H1 (cell line): ENCODE data around the gene F2RL2. TPM values are rescaled to one million over a fixed set of nuclear protein-coding genes. Genes with fewer than 3 reads are reported as not detected.

ENCODE experiments used
- CTCF ChIA-PET: fragments of 300-600 bp; sonication (Branson Sonifier 250); formaldehyde crosslinking; loops from one replicate; lab custom pipeline; 2021; ENCODE audit not compliant: partially characterized antibody; lab: Charles Lee
- POLR2A ChIA-PET: fragments of 300-600 bp; sonication (Branson Sonifier 250); formaldehyde crosslinking; loops from one replicate; lab custom pipeline; 2021; ENCODE audit warnings: inconsistent platforms; ENCODE audit not compliant: partially characterized antibody; lab: Charles Lee
- DNase-seq, 2 experiments: peaks; one replicate each; pipeline versions ENCODE4 v3.0.0 to v3.0.0-alpha.2; 2010 to 2022; ENCODE audit warnings: low spot score in 2 of 2, low read depth in 1 of 2, mixed read lengths in 1 of 2
- FAIRE-seq: peaks from 2 replicates; lab custom pipeline; 2011; peaks lifted over from hg19 to GRCh38; lab: Jason Lieb, UNC
- H2AFZ ChIP-seq: 2 replicates; pipeline ENCODE4 v1.8.1; 2012; ENCODE audit warnings: low read length, inconsistent platforms
- H2AK5ac ChIP-seq: 2 replicates; pipeline ENCODE4 v1.6.1; 2013; ENCODE audit warnings: low read depth, low read length
- H2BK120ac ChIP-seq: replicated peaks from 2 replicates; pipeline ENCODE3; 2013; ENCODE audit warnings: low read depth, low read length, inconsistent platforms
- H2BK12ac ChIP-seq: 2 replicates; pipeline ENCODE4 v1.6.1; 2013; ENCODE audit warnings: low read depth, low read length
- H2BK15ac ChIP-seq: 2 replicates; pipeline ENCODE4 v1.6.1; 2013; ENCODE audit warnings: low read length
- H2BK20ac ChIP-seq: 2 replicates; pipeline ENCODE4 v1.6.1; 2013; ENCODE audit warnings: low read length
- H2BK5ac ChIP-seq: 2 replicates; pipeline ENCODE4 v1.6.1; 2013; ENCODE audit warnings: low read depth, low read length
- H3K14ac ChIP-seq: 2 replicates; pipeline ENCODE4 v1.6.1; 2013; ENCODE audit warnings: inconsistent platforms; ENCODE audit not compliant: insufficient read length
- H3K18ac ChIP-seq: 2 replicates; pipeline ENCODE4 v1.6.1; 2013; ENCODE audit warnings: low read length; ENCODE audit errors: extremely low read depth
- H3K23ac ChIP-seq: 2 replicates; pipeline ENCODE4 v1.6.1; 2013; ENCODE audit warnings: inconsistent platforms; ENCODE audit not compliant: insufficient read length
- H3K23me2 ChIP-seq: 2 replicates; pipeline ENCODE4 v1.6.1; 2013; ENCODE audit warnings: low read depth, low read length
- H3K27ac ChIP-seq: 2 replicates; pipeline ENCODE4 v1.6.1; 2011; ENCODE audit warnings: low read depth, low read length, inconsistent platforms
- H3K27me3 ChIP-seq, 4 experiments: replicated peaks in 1 of 4; 1 replicate in 1 of 4; 2 replicates in 3 of 4; pipeline versions ENCODE4 v1.6.1 to v1.8.1; 2011 to 2013; ENCODE audit warnings: low read length in 3 of 4, mild to moderate bottlenecking in 3 of 4, inconsistent platforms in 2 of 4, mixed read lengths in 2 of 4, moderate library complexity in 1 of 4; ENCODE audit not compliant: control insufficient read depth in 3 of 4, insufficient read depth in 3 of 4; ENCODE audit errors: extremely low read depth in 1 of 4
- H3K36me3 ChIP-seq, 4 experiments: 2 replicates each; pipeline versions ENCODE4 v1.6.1 to v1.8.1; 2011 to 2013; ENCODE audit warnings: mild to moderate bottlenecking in 4 of 4, low read length in 3 of 4, moderate library complexity in 2 of 4, control low read depth in 1 of 4, inconsistent platforms in 1 of 4; ENCODE audit not compliant: insufficient read depth in 4 of 4, control insufficient read depth in 2 of 4
- H3K4ac ChIP-seq: replicated peaks from 2 replicates; pipeline ENCODE3; 2013; ENCODE audit warnings: low read length, low read depth, mixed read lengths, inconsistent platforms; ENCODE audit not compliant: insufficient read length
- H3K4me1 ChIP-seq, 4 experiments: replicated peaks in 1 of 4; 1 replicate in 1 of 4; 2 replicates in 3 of 4; pipeline versions ENCODE4 v1.6.1 to v1.8.1; 2011 to 2013; ENCODE audit warnings: low read length in 3 of 4, inconsistent platforms in 2 of 4, mixed read lengths in 1 of 4; ENCODE audit not compliant: insufficient read depth in 4 of 4, control insufficient read depth in 3 of 4
- H3K4me2 ChIP-seq, 2 experiments: 2 replicates each; pipeline versions ENCODE4 v1.6.1 to v1.8.1; 2011 to 2013; ENCODE audit warnings: low read depth in 2 of 2, low read length in 2 of 2, control low read depth in 1 of 2, inconsistent platforms in 1 of 2, mild to moderate bottlenecking in 1 of 2; ENCODE audit not compliant: insufficient read depth in 1 of 2
- H3K4me3 ChIP-seq, 4 experiments: fragments of 200-600, 300-600 bp in 1 of 4; sonication (generic), shearing (Covaris generic), sonication (Bioruptor Twin) in 1 of 4; 2 replicates each; pipeline versions ENCODE4 v1.5.1 to v1.8.1; 2011 to 2016; ENCODE audit warnings: low read length in 4 of 4, low read depth in 3 of 4, control low read depth in 2 of 4, inconsistent platforms in 2 of 4, mild to moderate bottlenecking in 2 of 4, mixed read lengths in 1 of 4, moderate library complexity in 1 of 4; ENCODE audit not compliant: insufficient read depth in 2 of 4; ENCODE audit errors: extremely low read depth in 1 of 4
- H3K56ac ChIP-seq: replicated peaks from 2 replicates; pipeline ENCODE3; 2013; ENCODE audit warnings: low read depth, mild to moderate bottlenecking, mixed read lengths, low read length, inconsistent platforms; ENCODE audit not compliant: insufficient read length
- H3K79me1 ChIP-seq: 2 replicates; pipeline ENCODE4 v1.6.1; 2013; ENCODE audit warnings: low read depth, low read length, control low read depth
- H3K79me2 ChIP-seq, 2 experiments: 2 replicates each; pipeline versions ENCODE4 v1.6.1 to v1.8.1; 2012 to 2013; ENCODE audit warnings: low read length in 2 of 2, mild to moderate bottlenecking in 2 of 2, inconsistent platforms in 1 of 2; ENCODE audit not compliant: insufficient read depth in 2 of 2, control insufficient read depth in 1 of 2
- H3K9ac ChIP-seq, 4 experiments: replicated peaks in 1 of 4; 1 replicate in 1 of 4; 2 replicates in 3 of 4; pipeline versions ENCODE4 v1.6.1 to v1.8.1; 2011 to 2013; ENCODE audit warnings: low read depth in 3 of 4, low read length in 3 of 4, control low read depth in 2 of 4, mild to moderate bottlenecking in 2 of 4, moderate library complexity in 2 of 4, inconsistent platforms in 1 of 4; ENCODE audit errors: extremely low read depth in 1 of 4
- H3K9me3 ChIP-seq, 2 experiments: 2 replicates each; pipeline versions ENCODE4 v1.6.1 to v1.8.1; 2012 to 2013; ENCODE audit warnings: mild to moderate bottlenecking in 2 of 2, moderate library complexity in 2 of 2, control low read depth in 1 of 2, inconsistent platforms in 1 of 2, low read depth in 1 of 2, low read length in 1 of 2, mixed read lengths in 1 of 2; ENCODE audit not compliant: insufficient read depth in 2 of 2
- H4K20me1 ChIP-seq, 2 experiments: replicated peaks in 1 of 2; 2 replicates each; pipeline versions ENCODE3 to v1.8.1; 2011 to 2013; ENCODE audit warnings: inconsistent platforms in 2 of 2, low read length in 2 of 2, mild to moderate bottlenecking in 1 of 2; ENCODE audit not compliant: insufficient read depth in 2 of 2, control insufficient read depth in 1 of 2
- H4K5ac ChIP-seq: 2 replicates; pipeline ENCODE4 v1.6.1; 2013; ENCODE audit warnings: low read length, low read depth, mixed read lengths, inconsistent platforms; ENCODE audit not compliant: insufficient read length
- H4K8ac ChIP-seq: 2 replicates; pipeline ENCODE4 v1.8.0; 2013; ENCODE audit warnings: mild to moderate bottlenecking, moderate library complexity, low read length, inconsistent platforms; ENCODE audit not compliant: insufficient read depth; ENCODE audit errors: extremely low read depth
- H4K91ac ChIP-seq: replicated peaks from 2 replicates; pipeline ENCODE3; 2013; ENCODE audit warnings: low read length, mixed read lengths, inconsistent platforms; ENCODE audit not compliant: insufficient read length
- BACH1 ChIP-seq: IDR thresholded peaks from 2 replicates; pipeline ENCODE4 v1.6.1; 2012; ENCODE audit warnings: low read length, improper control_type of control experiment
- SIX5 ChIP-seq: IDR thresholded peaks from 2 replicates; pipeline ENCODE4 v1.6.1; 2011; ENCODE audit warnings: mild to moderate bottlenecking, low read depth, low read length
- WGBS, 2 experiments: shearing (Covaris generic) in 1 of 2; methylation state at CpG; one replicate each; pipeline versions ENCODE4 v1.1.6 to v1.1.7; 2013 to 2015; ENCODE audit warnings: low lambda C conversion rate in 2 of 2, mixed read lengths in 2 of 2, inconsistent platforms in 1 of 2, low coverage in 1 of 2, missing lambda C conversion rate in 1 of 2; ENCODE audit not compliant: insufficient replicate concordance in 2 of 2, insufficient coverage in 1 of 2, insufficient read length in 1 of 2; ENCODE audit errors: extremely low coverage in 1 of 2, missing lambda C conversion rate in 1 of 2; 5-methylcytosine and 5-hydroxymethylcytosine counted together
- polyA plus RNA-seq, 7 experiments: library from polyadenylated mRNA; depleted of rRNA in 3 of 7; stranded (reverse) in 5 of 7; unstranded in 2 of 7; fragments of >200 nt in 5 of 7; fragments of 200-250 nt in 2 of 7; gene quantifications; 1 replicate in 5 of 7; 2 replicates in 1 of 7; 4 replicates in 1 of 7; pipeline versions ENCODE4 v1.2.1 to v1.2.3, GENCODE V29; 2011 to 2013; ENCODE audit warnings: missing spikeins in 2 of 7, mixed read lengths in 2 of 7
- total RNA-seq: library from RNA; stranded (reverse); fragmentation: NEBNext Ultra II Directional; extraction: Animal tissue kit (Norgen Biotek cat#: 25700); gene quantifications from 2 replicates; pipeline ENCODE4 v1.2.1, GENCODE V29; 2021

The F2RL2 gene
- total and polyA plus RNA-seq, 2 of the 8 experiments (the other 6 are each of a cell fraction or from before 2014, with no cell fraction given): 0.03 to 0.07 TPM

GRCh38 chr5:76617675-76618074, 5.5 kb downstream of the F2RL2 start:
- H3K79me1 ChIP-seq: no peaks in the 10 kb centered on the region
- no peak overlapping the region for H3K4me3 ChIP-seq
- H4K91ac ChIP-seq: no peak overlapping the region
- no peak for DNase-seq
- H3K23me2 ChIP-seq: no peaks in the 10 kb centered on the region
- no peak overlapping the region for H2BK120ac ChIP-seq
- H3K4me1 ChIP-seq: no peaks in the 10 kb centered on the region
- TF ChIP-seq SIX5 (no peak), BACH1 (no peak)
- H4K20me1 ChIP-seq: no peaks in the 10 kb centered on the region
- H4K8ac ChIP-seq: no peak overlapping the region
- no peak overlapping the region for H3K56ac ChIP-seq
- H3K23ac ChIP-seq: no peak overlapping the region
- no peak overlapping the region for H3K4me2 ChIP-seq
- ChIA-PET CTCF (interaction anchor here (1.6 to 3.0 kb wide), 3 partner anchors 10 to 16 kb away, joined by 4 to 10 read pairs (median 7); no protein-coding TSS in a partner anchor), POLR2A (no interaction called here)
- no peaks in the 10 kb centered on the region for H3K27me3 ChIP-seq
- no peak overlapping the region for H2BK20ac ChIP-seq
- FAIRE-seq: no peak
- WGBS, 2 experiments: 89% methylated on average over 4 of the region's 4 CpGs; no CpG with 5 or more reads in 1 of the 2 experiments
- no peak overlapping the region for H3K14ac ChIP-seq
- H2BK12ac ChIP-seq: no peak overlapping the region
- H2AFZ ChIP-seq: no peak overlapping the region
- no peak overlapping the region for H3K18ac ChIP-seq
- H3K27ac ChIP-seq: no peak overlapping the region
- no peak overlapping the region for H2BK5ac ChIP-seq
- no peak overlapping the region for H2BK15ac ChIP-seq
- no peak overlapping the region for H2AK5ac ChIP-seq
- H3K4ac ChIP-seq: no peak overlapping the region
- no peaks in the 10 kb centered on the region for H3K36me3 ChIP-seq
- no peak overlapping the region for H4K5ac ChIP-seq
- no peak overlapping the region for H3K9ac ChIP-seq
- no peaks in the 10 kb centered on the region for H3K9me3 ChIP-seq
- no peaks in the 10 kb centered on the region for H3K79me2 ChIP-seq
